Gastroesophageal sphincter (tissue), 4 donors: ENCODE results near the gene ZNF189. TPM values are rescaled to one million over a fixed set of nuclear protein-coding genes. Genes with fewer than 3 reads are reported as not detected.

Experiments
- ATAC-seq: fragments of 150-250 bp; one replicate; pipeline ENCODE4 v1.9.1; 2016; ENCODE audit warnings: mild to moderate bottlenecking, moderate library complexity
- H3K27ac ChIP-seq, 4 donors: fragments of 200-600 bp; sonication (generic) in 3 of 4; 1 replicate in 3 of 4; 2 replicates in 1 of 4; pipeline ENCODE4 v1.5.1; 2016 to 2019
- H3K27me3 ChIP-seq: fragments of 200-600 bp; sonication (generic); one replicate; pipeline ENCODE4 v1.5.1; 2019
- H3K36me3 ChIP-seq, 2 donors: fragments of 200-600 bp; sonication (generic); one replicate each; pipeline ENCODE4 v1.5.1; 2019; ENCODE audit warnings: control low read depth in 1 of 2
- H3K4me1 ChIP-seq, 3 donors: fragments of 200-600 bp; sonication (generic); 1 replicate in 2 of 3; 2 replicates in 1 of 3; pipeline ENCODE4 v1.5.1; 2016 to 2019; ENCODE audit warnings: control low read depth in 2 of 3
- H3K4me3 ChIP-seq, 2 donors: fragments of 200-600 bp; sonication (generic); one replicate each; pipeline ENCODE4 v1.5.1; 2019; ENCODE audit warnings: mild to moderate bottlenecking in 1 of 2, moderate library complexity in 1 of 2
- H3K9me3 ChIP-seq, 3 donors: fragments of 200-600 bp; sonication (generic); one replicate each; pipeline ENCODE4 v1.5.1; 2017 to 2019; ENCODE audit warnings: control low read depth in 2 of 3
- EP300 ChIP-seq: sonication (generic); formaldehyde crosslinking; IDR thresholded peaks from one replicate; pipeline ENCODE4 v1.6.1; 2017; ENCODE audit warnings: antibody characterized with exemption, mild to moderate bottlenecking
- POLR2A ChIP-seq, 2 donors: fragments of 450-650 bp; IDR thresholded peaks; one replicate each; pipeline ENCODE4 v1.6.1; 2017; ENCODE audit warnings: antibody characterized with exemption in 2 of 2, mild to moderate bottlenecking in 2 of 2, moderate library complexity in 1 of 2
- POLR2AphosphoS5 ChIP-seq: sonication (generic); formaldehyde crosslinking; IDR thresholded peaks from one replicate; pipeline ENCODE4 v1.6.1; 2017; ENCODE audit warnings: antibody characterized with exemption
- WGBS, 2 donors: methylation state at CpG; one replicate each; pipeline ENCODE4 v1.1.5; 2018; ENCODE audit warnings: low coverage in 1 of 2; 5-methylcytosine and 5-hydroxymethylcytosine counted together
- total RNA-seq, 4 donors: library from RNA; depleted of rRNA; stranded (reverse); fragments of >200 nt; gene quantifications; one replicate each; pipeline ENCODE4 v1.1.0, GENCODE V29; 2016
- TF ChIP-seq, protein P1 (sequence below), 4 experiments: fragments of 200-600 bp in 2 of 4; fragments of 450-650 bp in 2 of 4; sonication (generic) in 1 of 4; IDR thresholded peaks; one replicate each; pipeline ENCODE4 v1.5.1; 2017 to 2019; ENCODE audit warnings: antibody characterized with exemption in 4 of 4, mild to moderate bottlenecking in 2 of 4, moderate library complexity in 2 of 4

ZNF189 gene
- total RNA-seq, 4 donors from 2014 or later: 19.0 to 21.9 (median 20.5) TPM

DNA sequence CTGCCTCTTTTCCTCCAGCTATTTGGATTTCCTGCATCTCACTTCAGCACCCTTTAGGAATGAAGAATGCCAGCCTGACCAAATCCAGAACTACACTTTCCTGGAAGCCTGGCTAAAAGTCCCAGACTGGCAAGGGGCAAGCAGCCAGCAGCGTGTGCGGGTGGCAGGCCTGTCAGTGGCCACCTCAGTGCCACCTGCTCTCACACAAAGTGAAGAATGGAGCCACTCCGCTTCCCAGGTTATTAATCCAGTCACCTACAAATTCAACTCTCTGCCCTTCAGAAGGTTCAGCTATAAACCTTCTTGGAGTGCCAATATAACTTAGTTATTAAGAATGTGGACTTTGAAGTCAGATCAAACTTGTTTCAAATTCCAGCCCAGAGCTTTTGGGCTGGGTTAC is 43.7 kb downstream of the ZNF189 start:
- no peak for TF ChIP-seq EP300
- TF ChIP-seq POLR2AphosphoS5: no peak
- TF ChIP-seq, protein P1, sequence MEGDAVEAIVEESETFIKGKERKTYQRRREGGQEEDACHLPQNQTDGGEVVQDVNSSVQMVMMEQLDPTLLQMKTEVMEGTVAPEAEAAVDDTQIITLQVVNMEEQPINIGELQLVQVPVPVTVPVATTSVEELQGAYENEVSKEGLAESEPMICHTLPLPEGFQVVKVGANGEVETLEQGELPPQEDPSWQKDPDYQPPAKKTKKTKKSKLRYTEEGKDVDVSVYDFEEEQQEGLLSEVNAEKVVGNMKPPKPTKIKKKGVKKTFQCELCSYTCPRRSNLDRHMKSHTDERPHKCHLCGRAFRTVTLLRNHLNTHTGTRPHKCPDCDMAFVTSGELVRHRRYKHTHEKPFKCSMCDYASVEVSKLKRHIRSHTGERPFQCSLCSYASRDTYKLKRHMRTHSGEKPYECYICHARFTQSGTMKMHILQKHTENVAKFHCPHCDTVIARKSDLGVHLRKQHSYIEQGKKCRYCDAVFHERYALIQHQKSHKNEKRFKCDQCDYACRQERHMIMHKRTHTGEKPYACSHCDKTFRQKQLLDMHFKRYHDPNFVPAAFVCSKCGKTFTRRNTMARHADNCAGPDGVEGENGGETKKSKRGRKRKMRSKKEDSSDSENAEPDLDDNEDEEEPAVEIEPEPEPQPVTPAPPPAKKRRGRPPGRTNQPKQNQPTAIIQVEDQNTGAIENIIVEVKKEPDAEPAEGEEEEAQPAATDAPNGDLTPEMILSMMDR (IDR thresholded peaks at IDR 0.05): no peak
- TF ChIP-seq POLR2A (IDR thresholded peaks at IDR 0.05): no peak
- WGBS, 2 donors: 100% methylated on average over 3 of the region's 3 CpGs; no CpG with 5 or more reads in 1 of the 2 donors
- Histone ChIP-seq H3K4me3 (no peak overlapping the region), H3K36me3 (no peaks in the 10 kb centered on the region), H3K4me1 (peaks cover 0 to 6% (median 0%) of the 10 kb centered on the region in 3 donors), H3K9me3 (no peaks in the 10 kb centered on the region), H3K27me3 (peaks cover 8% of the 10 kb centered on the region), H3K27ac (no peak overlapping the region)
- no peak for ATAC-seq

DNA sequence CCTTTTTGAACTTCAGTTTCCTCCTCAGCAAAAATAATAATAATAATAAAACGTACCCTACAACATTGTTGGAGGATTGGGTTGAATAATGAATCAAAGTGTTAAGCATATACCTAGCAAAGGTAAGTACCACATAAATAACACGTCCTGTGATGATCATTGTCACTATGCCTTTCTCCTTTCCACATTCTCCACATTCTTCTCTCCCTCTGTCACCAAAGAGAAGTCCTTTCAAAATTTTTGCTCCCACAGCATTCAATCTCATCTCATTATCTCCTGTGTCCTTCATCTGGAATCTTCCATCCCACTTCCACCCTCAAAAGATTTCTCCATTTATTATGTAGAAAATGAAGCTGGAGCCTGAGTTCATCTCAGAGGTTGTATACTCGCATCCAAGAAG is 44.1 kb downstream of the ZNF189 start:
- peaks cover 0 to 3% (median 0%) of the 10 kb centered on the region in 3 donors for H3K4me1 ChIP-seq
- peaks cover 8% of the 10 kb centered on the region for H3K27me3 ChIP-seq
- no peak for ATAC-seq
- no peak overlapping the region for H3K4me3 ChIP-seq
- H3K36me3 ChIP-seq: no peaks in the 10 kb centered on the region
- H3K9me3 ChIP-seq: no peaks in the 10 kb centered on the region
- TF ChIP-seq EP300 (no peak), POLR2A (IDR thresholded peaks at IDR 0.05) (no peak), POLR2AphosphoS5 (no peak)
- TF ChIP-seq, protein P1 (IDR thresholded peaks at IDR 0.05): no peak
- WGBS, 2 donors: 71 to 76% methylated on average over 2 of the region's 3 CpGs
- no peak overlapping the region for H3K27ac ChIP-seq

DNA sequence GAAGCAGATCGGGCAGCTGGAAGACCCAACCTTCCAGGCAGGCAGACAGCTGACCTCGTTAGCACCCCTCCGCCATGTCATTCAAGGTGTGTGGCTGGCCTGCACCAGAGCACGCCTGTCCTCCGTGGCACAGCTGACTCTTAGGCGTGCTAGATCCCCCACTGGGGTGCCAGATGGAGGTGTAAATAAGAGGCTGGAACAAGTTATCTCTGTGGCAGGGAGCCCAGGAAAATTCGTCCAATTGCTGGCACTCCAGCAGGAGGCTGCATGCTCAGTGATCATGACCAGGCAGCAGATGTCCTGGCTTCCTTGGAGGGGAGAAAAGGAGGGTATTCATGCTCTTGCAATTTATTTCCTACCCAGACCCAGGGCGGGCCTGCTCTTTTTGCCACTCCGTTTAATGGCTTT is 44.7 kb downstream of the ZNF189 start:
- WGBS, 2 donors: 50 to 53% methylated on average over 7 to 8 of the region's 9 CpGs
- peaks cover 8% of the 10 kb centered on the region for H3K27me3 ChIP-seq
- TF ChIP-seq EP300 (no peak), POLR2A (IDR thresholded peaks at IDR 0.05) (no peak), POLR2AphosphoS5 (no peak)
- TF ChIP-seq, protein P1 (IDR thresholded peaks at IDR 0.05): no peak
- no peak overlapping the region for H3K27ac ChIP-seq
- H3K9me3 ChIP-seq: no peaks in the 10 kb centered on the region
- no peaks in the 10 kb centered on the region for H3K36me3 ChIP-seq
- no peak for ATAC-seq
- no peak overlapping the region for H3K4me3 ChIP-seq
- H3K4me1 ChIP-seq: peaks cover 0 to under 1% (median 0%) of the 10 kb centered on the region in 3 donors

GRCh38 chr9:101445353-101446029 is 46.8 kb downstream of the ZNF189 start:
- WGBS, 2 donors: 59 to 66% methylated on average over 2 to 5 of the region's 5 CpGs
- no peaks in the 10 kb centered on the region for H3K36me3 ChIP-seq
- no peak overlapping the region for H3K27ac ChIP-seq
- peaks cover 0 to 12% (median 0%) of the 10 kb centered on the region in 3 donors for H3K4me1 ChIP-seq
- no peaks in the 10 kb centered on the region for H3K9me3 ChIP-seq
- peaks cover 8% of the 10 kb centered on the region for H3K27me3 ChIP-seq
- no peak for ATAC-seq
- TF ChIP-seq, protein P1 (IDR thresholded peaks at IDR 0.05): no peak
- TF ChIP-seq POLR2A (IDR thresholded peaks at IDR 0.05): no peak
- no peak for TF ChIP-seq EP300
- no peak for TF ChIP-seq POLR2AphosphoS5
- no peak overlapping the region for H3K4me3 ChIP-seq

DNA sequence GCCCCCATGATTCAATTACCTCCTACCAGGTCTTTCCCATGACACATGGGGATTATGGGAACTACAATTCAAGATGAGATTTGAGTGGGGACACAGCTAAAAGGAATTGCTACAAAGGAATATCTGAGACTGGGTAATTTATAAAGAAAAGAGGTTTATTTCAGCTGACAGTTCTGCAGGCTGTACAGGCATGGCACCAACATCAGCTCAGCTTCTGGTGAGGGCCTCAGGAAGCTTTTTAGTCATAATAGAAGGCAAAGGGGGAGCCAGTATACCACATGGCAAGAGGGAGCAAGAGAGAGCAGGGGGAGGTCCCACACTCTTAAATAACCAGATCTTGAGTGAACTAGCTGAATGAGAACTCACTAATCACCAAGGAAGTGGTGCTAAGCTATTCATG is 48.1 kb downstream of the ZNF189 start:
- no peak for TF ChIP-seq EP300
- H3K27ac ChIP-seq: no peak overlapping the region
- ATAC-seq: no peak
- H3K27me3 ChIP-seq: peaks cover 8% of the 10 kb centered on the region
- H3K9me3 ChIP-seq: no peaks in the 10 kb centered on the region
- H3K36me3 ChIP-seq: no peaks in the 10 kb centered on the region
- peaks cover 0 to 12% (median 0%) of the 10 kb centered on the region in 3 donors for H3K4me1 ChIP-seq
- no peak overlapping the region for H3K4me3 ChIP-seq
